ENCODE measurements around the gene MAZ. TPM values are rescaled to one million over a fixed set of nuclear protein-coding genes. Genes with fewer than 3 reads are reported as not detected.

Gene MAZ
- total and polyA plus RNA-seq, 2 of the 13 experiments (the other 11 are each of a cell fraction or from before 2014, with no cell fraction given): 203 to 277 TPM

GRCh38 chr16:29820271-29820701, 14.0 kb downstream of the MAZ start, which contains the start of gene MVP (continued):
- TF ChIP-seq ZBED4 (CRISPR knock-in tag; IDR thresholded peaks at IDR 0.05; ENCODE audit: borderline replicate concordance): 0 out of 2 replicates have a peak, but pooled peaks have one; percentile 14
- TF ChIP-seq ELF3 (CRISPR knock-in tag; IDR thresholded peaks at IDR 0.05): 0 out of 2 replicates have a peak, but pooled peaks have one; percentile 31
- peak; percentile 39; the same call in 1 of the 2 replicates for TF ChIP-seq TFAP4 (IDR thresholded peaks at IDR 0.05; ENCODE audit: borderline replicate concordance, low read depth)
- peak; percentile 52; the same call in 1 of the 2 replicates for TF ChIP-seq KDM2A (CRISPR knock-in tag; IDR thresholded peaks at IDR 0.05; ENCODE audit: borderline replicate concordance, low read depth)
- TF ChIP-seq ZNF292 (CRISPR knock-in tag; IDR thresholded peaks at IDR 0.05; ENCODE audit: borderline replicate concordance, low read depth): no peak
- TF ChIP-seq ELF1 (CRISPR knock-in tag; IDR thresholded peaks at IDR 0.05): no peak
- TF ChIP-seq, protein P1, sequence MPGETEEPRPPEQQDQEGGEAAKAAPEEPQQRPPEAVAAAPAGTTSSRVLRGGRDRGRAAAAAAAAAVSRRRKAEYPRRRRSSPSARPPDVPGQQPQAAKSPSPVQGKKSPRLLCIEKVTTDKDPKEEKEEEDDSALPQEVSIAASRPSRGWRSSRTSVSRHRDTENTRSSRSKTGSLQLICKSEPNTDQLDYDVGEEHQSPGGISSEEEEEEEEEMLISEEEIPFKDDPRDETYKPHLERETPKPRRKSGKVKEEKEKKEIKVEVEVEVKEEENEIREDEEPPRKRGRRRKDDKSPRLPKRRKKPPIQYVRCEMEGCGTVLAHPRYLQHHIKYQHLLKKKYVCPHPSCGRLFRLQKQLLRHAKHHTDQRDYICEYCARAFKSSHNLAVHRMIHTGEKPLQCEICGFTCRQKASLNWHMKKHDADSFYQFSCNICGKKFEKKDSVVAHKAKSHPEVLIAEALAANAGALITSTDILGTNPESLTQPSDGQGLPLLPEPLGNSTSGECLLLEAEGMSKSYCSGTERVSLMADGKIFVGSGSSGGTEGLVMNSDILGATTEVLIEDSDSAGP (CRISPR knock-in tag; IDR thresholded peaks at IDR 0.05; ENCODE audit: borderline replicate concordance): peak; percentile 99
- no peak for TF ChIP-seq ZNF264 (CRISPR knock-in tag; IDR thresholded peaks at IDR 0.05)
- TF ChIP-seq CENPX (CRISPR knock-in tag; IDR thresholded peaks at IDR 0.05): no peak
- TF ChIP-seq MED1 (CRISPR knock-in tag; IDR thresholded peaks at IDR 0.05): peak; percentile 32; the same call in 1 of the 2 replicates
- TF ChIP-seq KLF12 (CRISPR knock-in tag; IDR thresholded peaks at IDR 0.05; ENCODE audit: borderline replicate concordance): peak; percentile 25; the same call in 1 of the 2 replicates
- TF ChIP-seq MYPOP (CRISPR knock-in tag; IDR thresholded peaks at IDR 0.05): 0 out of 2 replicates have a peak, but pooled peaks have one; percentile 23
- peak; percentile 33; the same call in 1 of the 2 replicates for TF ChIP-seq UBTF (CRISPR knock-in tag; IDR thresholded peaks at IDR 0.05)
- no peak for TF ChIP-seq NCOA5 (CRISPR knock-in tag; IDR thresholded peaks at IDR 0.05)
- TF ChIP-seq MIER3 (CRISPR knock-in tag; IDR thresholded peaks at IDR 0.05; ENCODE audit: borderline replicate concordance): no peak
- peak; percentile 48; the same call in 1 of the 2 replicates for TF ChIP-seq ZNF263 (CRISPR knock-in tag; IDR thresholded peaks at IDR 0.05)
- no peak for TF ChIP-seq CREB1 (IDR thresholded peaks at IDR 0.05)
- 0 out of 2 replicates have a peak, but pooled peaks have one; percentile 24 for TF ChIP-seq CREB1 (CRISPR knock-in tag; IDR thresholded peaks at IDR 0.05)

Data from HepG2 (cell line).